ENCODE data around the gene RYR1.

DNA sequence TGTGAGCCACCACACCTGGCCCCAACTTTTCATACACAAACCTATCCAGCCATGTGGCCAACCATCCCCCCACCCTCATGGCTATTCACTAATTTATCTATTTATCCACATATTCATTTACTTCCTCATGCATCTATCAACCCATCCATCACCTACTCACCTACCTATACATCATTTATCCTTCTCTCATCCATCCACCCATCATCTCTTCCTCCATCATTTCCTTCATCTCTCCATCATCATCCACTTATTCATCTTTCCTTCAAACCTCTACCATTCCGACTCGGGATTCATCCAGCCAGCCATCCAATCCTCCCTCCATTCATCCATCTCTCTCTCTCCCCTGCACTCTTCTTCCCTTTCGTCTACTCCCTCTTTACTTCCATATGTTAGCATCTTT is 54.6 kb downstream of the RYR1 start:
- TF ChIP-seq, protein P1, sequence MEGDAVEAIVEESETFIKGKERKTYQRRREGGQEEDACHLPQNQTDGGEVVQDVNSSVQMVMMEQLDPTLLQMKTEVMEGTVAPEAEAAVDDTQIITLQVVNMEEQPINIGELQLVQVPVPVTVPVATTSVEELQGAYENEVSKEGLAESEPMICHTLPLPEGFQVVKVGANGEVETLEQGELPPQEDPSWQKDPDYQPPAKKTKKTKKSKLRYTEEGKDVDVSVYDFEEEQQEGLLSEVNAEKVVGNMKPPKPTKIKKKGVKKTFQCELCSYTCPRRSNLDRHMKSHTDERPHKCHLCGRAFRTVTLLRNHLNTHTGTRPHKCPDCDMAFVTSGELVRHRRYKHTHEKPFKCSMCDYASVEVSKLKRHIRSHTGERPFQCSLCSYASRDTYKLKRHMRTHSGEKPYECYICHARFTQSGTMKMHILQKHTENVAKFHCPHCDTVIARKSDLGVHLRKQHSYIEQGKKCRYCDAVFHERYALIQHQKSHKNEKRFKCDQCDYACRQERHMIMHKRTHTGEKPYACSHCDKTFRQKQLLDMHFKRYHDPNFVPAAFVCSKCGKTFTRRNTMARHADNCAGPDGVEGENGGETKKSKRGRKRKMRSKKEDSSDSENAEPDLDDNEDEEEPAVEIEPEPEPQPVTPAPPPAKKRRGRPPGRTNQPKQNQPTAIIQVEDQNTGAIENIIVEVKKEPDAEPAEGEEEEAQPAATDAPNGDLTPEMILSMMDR (conservative IDR thresholded peaks at IDR 0.05; ENCODE audit: low read depth, low read length): no peak
- TF ChIP-seq EZH2 (IDR thresholded peaks at IDR 0.05; ENCODE audit: low read length, unreplicated experiment): no peak

Measured in PC-3 (cell line).